Smooth muscle cell (in vitro differentiated cells): ENCODE measurements around the gene DIAPH2. TPM values are rescaled to one million over a fixed set of nuclear protein-coding genes. Genes with fewer than 3 reads are reported as not detected.
A peak's percentile ranks its signal among the peaks of the same experiment; 100 is the strongest.

ENCODE experiments used
- DNase-seq: peaks from one replicate; lab custom pipeline; 2025; ENCODE audit not compliant: unreplicated experiment; lab: John Stamatoyannopoulos, UW
- H2AFZ ChIP-seq: fragments of 200-600 bp; sonication (generic); 2 replicates; pipeline ENCODE4 v1.6.0; 2016; ENCODE audit warnings: antibody characterized with exemption, low read depth, mild to moderate bottlenecking
- H3F3A ChIP-seq: fragments of 200-600 bp; sonication (generic); 2 replicates; pipeline ENCODE4 v1.6.0; 2017; ENCODE audit warnings: antibody characterized with exemption, low read depth
- H3K27ac ChIP-seq: fragments of 200-600 bp; sonication (generic); 2 replicates; pipeline ENCODE4 v1.5.1; 2016; ENCODE audit warnings: low read depth, mild to moderate bottlenecking
- H3K27me3 ChIP-seq: fragments of 200-600 bp; sonication (generic); 2 replicates; pipeline ENCODE4 v1.6.1; 2016; ENCODE audit warnings: low read depth, mild to moderate bottlenecking
- H3K36me3 ChIP-seq: fragments of 200-600 bp; sonication (generic); 2 replicates; pipeline ENCODE4 v1.5.1; 2016; ENCODE audit warnings: low read depth
- H3K4me1 ChIP-seq: fragments of 200-600 bp; sonication (generic); 2 replicates; pipeline ENCODE4 v1.5.1; 2016; ENCODE audit warnings: low read depth
- H3K4me2 ChIP-seq: fragments of 200-600 bp; sonication (generic); 2 replicates; pipeline ENCODE4 v1.6.0; 2016; ENCODE audit warnings: mild to moderate bottlenecking
- H3K4me3 ChIP-seq: fragments of 200-600 bp; sonication (generic); 2 replicates; pipeline ENCODE4 v1.5.1; 2016; ENCODE audit warnings: mild to moderate bottlenecking
- H3K79me2 ChIP-seq: fragments of 200-600 bp; sonication (generic); 2 replicates; pipeline ENCODE4 v1.6.0; 2016; ENCODE audit warnings: low read depth, mild to moderate bottlenecking
- H3K9ac ChIP-seq: fragments of 200-600 bp; sonication (generic); 2 replicates; pipeline ENCODE4 v1.6.0; 2016; ENCODE audit warnings: low read depth
- H3K9me3 ChIP-seq: fragments of 200-600 bp; sonication (generic); replicated peaks from 2 replicates; pipeline ENCODE4 v1.5.1; 2016; ENCODE audit warnings: low read depth
- H4K20me1 ChIP-seq: fragments of 200-600 bp; sonication (generic); 2 replicates; pipeline ENCODE4 v1.6.0; 2016; ENCODE audit warnings: low read depth
- CTCF ChIP-seq: fragments of 200-600 bp; sonication (generic); IDR thresholded peaks from 2 replicates; pipeline ENCODE4 v1.5.1; 2017; ENCODE audit warnings: borderline replicate concordance, mild to moderate bottlenecking, antibody characterized with exemption; ENCODE audit not compliant: insufficient read depth, poor library complexity, severe bottlenecking
- WGBS: methylation state at CpG from one replicate; pipeline ENCODE4 v1.1.7; 2016; ENCODE audit warnings: low lambda C conversion rate; 5-methylcytosine and 5-hydroxymethylcytosine counted together
- polyA plus RNA-seq: library from polyadenylated mRNA; unstranded; fragments of >200 nt; fragmentation: Nextera tagmentation; extraction: Ambion mirVana; gene quantifications from 2 replicates; pipeline ENCODE4 v1.2.1, GENCODE V29; 2016
- total RNA-seq: library from RNA; depleted of rRNA; stranded (reverse); fragments of >200 nt; gene quantifications from 2 replicates; pipeline ENCODE4 v1.2.3, GENCODE V29; 2014

DIAPH2 gene
- total and polyA plus RNA-seq, 2 experiments from 2014 or later, result 12.8 to 19.9 TPM

GRCh38 chrX:96774116-96774515 is 89.5 kb downstream of the DIAPH2 start:
- WGBS, result 92% methylated on average over 2 of the region's 2 CpGs
- H3K4me1 ChIP-seq, result no peaks in the 10 kb centered on the region
- H3K4me2 ChIP-seq, result no peak overlapping the region
- H3F3A ChIP-seq, result no peaks in the 10 kb centered on the region
- no peaks in the 10 kb centered on the region for H3K79me2 ChIP-seq
- H3K27me3 ChIP-seq, result no peaks in the 10 kb centered on the region
- no peaks in the 10 kb centered on the region for H3K9me3 ChIP-seq
- H3K36me3 ChIP-seq, result no peaks in the 10 kb centered on the region
- no peak overlapping the region for H3K27ac ChIP-seq
- H3K4me3 ChIP-seq, result no peak overlapping the region
- no peak overlapping the region for H2AFZ ChIP-seq
- no peaks in the 10 kb centered on the region for H4K20me1 ChIP-seq
- H3K9ac ChIP-seq, result no peak overlapping the region
- no peak for TF ChIP-seq CTCF
- DNase-seq, result no peak

- H3K9ac ChIP-seq, result no peak overlapping the region
- peak overlapping the region; percentile 55 for H3K4me2 ChIP-seq
- H2AFZ ChIP-seq, result no peak overlapping the region
- H3K36me3 ChIP-seq, result no peaks in the 10 kb centered on the region
- H3K79me2 ChIP-seq, result no peaks in the 10 kb centered on the region
- H3K9me3 ChIP-seq, result no peaks in the 10 kb centered on the region
- H3F3A ChIP-seq, result no peaks in the 10 kb centered on the region
- H3K27ac ChIP-seq, result peak overlapping the region; percentile 20
- WGBS, result 81% methylated on average over 1 of the region's 1 CpG
- no peaks in the 10 kb centered on the region for H3K27me3 ChIP-seq
- DNase-seq, result no peak
- H3K4me1 ChIP-seq, result no peaks in the 10 kb centered on the region
- no peak for TF ChIP-seq CTCF
- H4K20me1 ChIP-seq, result no peaks in the 10 kb centered on the region
- H3K4me3 ChIP-seq, result no peak overlapping the region
Observed at GRCh38 chrX:96776966-96777365, 92.3 kb downstream of the DIAPH2 start.

DNA sequence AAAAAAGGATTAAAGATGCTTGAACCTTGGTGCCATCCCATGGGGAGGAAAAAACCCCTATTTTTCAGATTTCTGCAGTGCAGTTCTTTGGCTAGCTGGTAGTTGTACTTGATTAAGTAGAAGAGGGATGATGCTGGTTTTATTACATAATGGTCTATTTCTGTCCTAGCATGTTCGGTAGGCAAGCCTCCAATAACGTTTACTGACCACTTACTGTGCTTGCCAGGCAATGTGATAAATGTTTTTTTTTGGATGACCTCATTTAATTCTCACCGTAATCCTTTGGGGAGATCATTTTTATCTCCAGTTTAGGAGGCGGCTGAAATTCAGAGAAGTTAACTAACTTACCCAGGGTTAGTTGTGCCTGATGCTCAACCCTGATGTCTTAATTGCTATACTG is 106.9 kb downstream of the DIAPH2 start:
- no peaks in the 10 kb centered on the region for H3K79me2 ChIP-seq
- no peak for TF ChIP-seq CTCF
- H3K4me1 ChIP-seq, result no peaks in the 10 kb centered on the region
- H3K27me3 ChIP-seq, result no peaks in the 10 kb centered on the region
- no peak overlapping the region for H3K9ac ChIP-seq
- 83% methylated on average over 4 of the region's 4 CpGs for WGBS
- no peaks in the 10 kb centered on the region for H3F3A ChIP-seq
- H3K4me3 ChIP-seq, result no peak overlapping the region
- H4K20me1 ChIP-seq, result no peaks in the 10 kb centered on the region
- H2AFZ ChIP-seq, result no peak overlapping the region
- H3K4me2 ChIP-seq, result no peak overlapping the region
- DNase-seq, result no peak
- H3K9me3 ChIP-seq, result no peaks in the 10 kb centered on the region
- no peak overlapping the region for H3K27ac ChIP-seq
- H3K36me3 ChIP-seq, result no peaks in the 10 kb centered on the region

DNA sequence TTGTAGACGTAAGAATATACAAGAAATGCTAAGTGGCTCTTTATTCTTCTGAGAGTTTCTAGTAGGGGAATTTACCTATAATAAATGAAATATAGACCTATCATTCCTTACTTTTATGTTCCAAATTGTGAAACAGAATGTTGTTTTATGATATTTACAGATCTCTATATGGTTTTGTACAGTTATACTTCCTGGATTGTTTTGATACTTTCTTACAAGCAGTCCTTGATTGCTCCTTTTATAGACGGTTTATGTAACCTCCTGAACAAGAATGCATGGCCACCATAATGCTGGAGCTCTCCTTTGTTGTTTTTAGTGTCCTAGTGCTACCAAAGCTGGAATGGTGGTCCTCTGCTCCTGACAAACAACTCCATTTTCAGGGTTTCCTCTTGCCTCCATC is 107.4 kb downstream of the DIAPH2 start:
- Histone ChIP-seq H2AFZ (no peak overlapping the region), H3K4me3 (no peak overlapping the region), H3K9ac (no peak overlapping the region), H3K9me3 (no peaks in the 10 kb centered on the region), H3K4me1 (no peaks in the 10 kb centered on the region), H3F3A (no peaks in the 10 kb centered on the region), H3K27ac (no peak overlapping the region), H4K20me1 (no peaks in the 10 kb centered on the region), H3K27me3 (no peaks in the 10 kb centered on the region), H3K4me2 (no peak overlapping the region), H3K79me2 (no peaks in the 10 kb centered on the region), H3K36me3 (no peaks in the 10 kb centered on the region)
- no peak for DNase-seq
- no peak for TF ChIP-seq CTCF
- WGBS, result 83% methylated on average over 2 of the region's 2 CpGs
